B cell (primary cell): ENCODE results near the gene CDK5RAP3. TPM values are rescaled to one million over a fixed set of nuclear protein-coding genes. Genes with fewer than 3 reads are reported as not detected.

Experiments used
- ATAC-seq: fragments of 200-7000 bp; cut with Tn5 transposase; one replicate; pipeline ENCODE4 v1.10.0; 2021; ENCODE audit warnings: low read depth, mild to moderate bottlenecking, moderate number of reproducible peaks, moderate library complexity
- CTCF ChIA-PET: fragments of 350-600 bp; sonication (Branson Sonifier 250); formaldehyde crosslinking; loops from one replicate; lab custom pipeline; 2021; ENCODE audit warnings: antibody characterized with exemption, inconsistent platforms; lab: Charles Lee
- POLR2A ChIA-PET: fragments of 350-600 bp; sonication (Branson Sonifier 250); formaldehyde crosslinking; loops from one replicate; lab custom pipeline; 2021; ENCODE audit warnings: antibody characterized with exemption; lab: Charles Lee
- DNase-seq: peaks from one replicate; pipeline ENCODE4 v3.0.0; 2013
- H2AFZ ChIP-seq: 2 replicates; pipeline ENCODE4 v1.6.1; 2012; ENCODE audit warnings: mild to moderate bottlenecking, low read depth, low read length; ENCODE audit not compliant: insufficient read depth, poor library complexity, severe bottlenecking
- H3K27ac ChIP-seq, 2 donors: 1 replicate in 1 of 2; 2 replicates in 1 of 2; pipeline ENCODE4 v1.5.1; 2012 to 2013; ENCODE audit warnings: low read length in 2 of 2, mild to moderate bottlenecking in 2 of 2, moderate library complexity in 1 of 2
- H3K27me3 ChIP-seq, 4 experiments: fragments of 200-600 bp in 1 of 4; sonication (generic) in 1 of 4; replicated peaks in 1 of 4; 1 replicate in 2 of 4; 2 replicates in 2 of 4; pipeline versions ENCODE4 v1.6.1 to v1.7.0; 2013 to 2016; ENCODE audit warnings: low read length in 3 of 4, mild to moderate bottlenecking in 2 of 4, mixed read lengths in 1 of 4, moderate library complexity in 1 of 4; ENCODE audit not compliant: insufficient read depth in 4 of 4, control insufficient read depth in 3 of 4; ENCODE audit errors: control extremely low read depth in 1 of 4
- H3K36me3 ChIP-seq, 2 experiments: replicated peaks in 1 of 2; 1 replicate in 1 of 2; 2 replicates in 1 of 2; pipeline versions ENCODE4 v1.6.1 to v1.7.1; 2013; ENCODE audit warnings: low read length in 1 of 2; ENCODE audit not compliant: insufficient read depth in 2 of 2, control insufficient read depth in 1 of 2; ENCODE audit errors: control extremely low read depth in 1 of 2, extremely low read depth in 1 of 2
- H3K4me1 ChIP-seq, 2 donors: fragments of 200-600 bp in 1 of 2; sonication (generic) in 1 of 2; 1 replicate in 1 of 2; 2 replicates in 1 of 2; pipeline versions ENCODE4 v1.5.1 to v1.6.1; 2013 to 2017; ENCODE audit warnings: low read length in 2 of 2; ENCODE audit not compliant: control insufficient read depth in 2 of 2, insufficient read depth in 2 of 2
- H3K4me2 ChIP-seq: replicated peaks from 2 replicates; pipeline ENCODE3; 2012; ENCODE audit warnings: mild to moderate bottlenecking, low read depth, low read length; ENCODE audit not compliant: poor library complexity, severe bottlenecking
- H3K4me3 ChIP-seq, 5 experiments: fragments of 200-600 bp in 1 of 5; sonication (generic) in 1 of 5; 1 replicate in 3 of 5; 2 replicates in 2 of 5; pipeline versions ENCODE4 v1.5.1 to v1.7.0; 2011 to 2016; ENCODE audit warnings: low read length in 4 of 5, mild to moderate bottlenecking in 4 of 5, low read depth in 2 of 5, control low read depth in 1 of 5, moderate library complexity in 1 of 5; ENCODE audit not compliant: insufficient read depth in 1 of 5; ENCODE audit errors: control extremely low read depth in 1 of 5, extremely low read depth in 1 of 5
- H3K79me2 ChIP-seq: fragments of 200-600 bp; sonication (generic); one replicate; pipeline ENCODE4 v1.6.0; 2016; ENCODE audit warnings: low read length; ENCODE audit not compliant: control insufficient read depth, insufficient read depth
- H3K9ac ChIP-seq: fragments of 200-600 bp; sonication (generic); 2 replicates; pipeline ENCODE4 v1.6.1; 2017; ENCODE audit warnings: mild to moderate bottlenecking, low read length, moderate library complexity
- H3K9me3 ChIP-seq, 3 donors: one replicate each; pipeline versions ENCODE4 v1.6.1 to v1.7.1; 2013; ENCODE audit warnings: low read length in 2 of 3; ENCODE audit not compliant: control insufficient read depth in 2 of 3, insufficient read depth in 1 of 3; ENCODE audit errors: control extremely low read depth in 1 of 3
- H4K20me1 ChIP-seq: 2 replicates; pipeline ENCODE4 v1.6.0; 2012; ENCODE audit warnings: mild to moderate bottlenecking, low read length; ENCODE audit not compliant: insufficient read depth, control insufficient read depth, poor library complexity, severe bottlenecking
- H3K27ac Mint-ChIP-seq: one replicate; pipeline ENCODE4 v1.8.0; 2021; ENCODE audit warnings: mixed read lengths
- H3K27me3 Mint-ChIP-seq: one replicate; pipeline ENCODE4 v1.8.0; 2021; ENCODE audit warnings: mixed read lengths
- H3K4me1 Mint-ChIP-seq: one replicate; pipeline ENCODE4 v1.8.0; 2021; ENCODE audit warnings: mixed read lengths
- H3K4me3 Mint-ChIP-seq: one replicate; pipeline ENCODE4 v1.8.0; 2021; ENCODE audit warnings: mixed read lengths
- H3K9me3 Mint-ChIP-seq: one replicate; pipeline ENCODE4 v1.8.0; 2022; ENCODE audit warnings: mixed read lengths; ENCODE audit not compliant: insufficient read depth
- CTCF ChIP-seq: fragments of 200-600 bp; IDR thresholded peaks from one replicate; pipeline ENCODE4 v1.8.0; 2022; ENCODE audit warnings: antibody characterized with exemption, mild to moderate bottlenecking
- EZH2 ChIP-seq: IDR thresholded peaks from 2 replicates; pipeline ENCODE4 v1.6.1; 2012; ENCODE audit warnings: borderline replicate concordance, low read depth, mild to moderate bottlenecking, moderate library complexity, low read length; ENCODE audit not compliant: insufficient read depth, poor library complexity, severe bottlenecking
- WGBS: methylation state at CpG from one replicate; pipeline ENCODE4 v1.1.5; 2013; ENCODE audit warnings: missing lambda C conversion rate; ENCODE audit not compliant: insufficient coverage; 5-methylcytosine and 5-hydroxymethylcytosine counted together
- intact Hi-C: fragments of 100-400 bp; cut with micrococcal nuclease; formaldehyde crosslinking; loops from one replicate; pipeline ENCODE4 v1.10.0; 2022
- polyA plus RNA-seq: library from polyadenylated mRNA; depleted of rRNA; stranded (reverse); fragments of >200 nt; gene quantifications from 2 replicates; pipeline ENCODE4 v1.2.3, GENCODE V29; 2012
- total RNA-seq, 2 donors: library from RNA; stranded (reverse); fragments of 120-200 nt in 1 of 2; gene quantifications; 1 replicate in 1 of 2; 2 replicates in 1 of 2; pipeline versions ENCODE4 v1.2.3 to v1.2.4, GENCODE V29; 2013 to 2022

CDK5RAP3 gene
- total and polyA plus RNA-seq, 2 donors (not counting 1 experiment from before 2014, with no cell fraction given): 417 to 728 TPM

DNA sequence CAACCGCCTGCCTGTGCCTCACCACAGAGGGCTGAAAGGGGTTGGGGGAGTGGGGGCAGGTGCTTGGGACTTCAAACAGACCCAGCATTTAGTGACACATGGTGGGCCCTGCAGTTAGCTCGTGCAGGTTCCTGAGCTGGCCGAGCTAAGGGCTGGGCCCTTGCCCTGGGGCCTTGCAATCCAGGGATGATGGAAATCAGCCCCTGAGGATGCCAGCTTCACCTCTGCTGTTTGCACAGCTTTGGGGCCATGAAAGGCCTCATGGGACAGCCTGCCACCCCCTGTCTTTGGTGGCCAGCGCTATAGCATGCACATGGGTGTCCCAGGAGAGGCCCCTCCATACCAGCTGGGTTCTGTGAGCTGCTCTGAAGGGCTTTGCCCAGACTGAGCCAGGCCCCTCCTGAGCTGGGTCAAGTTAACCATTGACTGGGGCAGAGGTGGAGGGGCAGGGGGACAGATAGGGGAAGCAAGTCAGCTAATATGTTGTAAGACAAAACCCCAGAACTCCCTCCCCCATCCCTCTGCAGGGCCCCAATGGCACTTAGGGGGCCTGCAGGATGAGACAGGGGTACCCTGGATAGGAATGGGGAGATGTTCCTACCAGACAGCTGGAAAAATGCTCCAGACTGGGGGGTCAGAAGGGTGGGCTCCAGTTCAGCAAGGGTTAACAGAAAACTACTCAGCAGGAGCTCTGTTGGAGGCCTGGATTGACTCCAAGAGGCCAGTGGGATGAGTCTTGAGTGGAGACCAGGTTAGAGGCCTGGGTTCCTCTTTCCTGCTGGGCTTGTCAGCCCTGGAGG lies 13.9 kb upstream of the CDK5RAP3 start:
- no peak overlapping the region for H3K4me2 ChIP-seq
- Mint-ChIP-seq H3K4me1 (no peaks in the 10 kb centered on the region), H3K27me3 (no peaks in the 10 kb centered on the region), H3K4me3 (no peak overlapping the region), H3K27ac (no peak overlapping the region), H3K9me3 (no peaks in the 10 kb centered on the region)
- H3K27me3 ChIP-seq: no peaks in the 10 kb centered on the region
- 92% methylated on average over 3 of the region's 4 CpGs for WGBS
- no peaks in the 10 kb centered on the region for H3K79me2 ChIP-seq
- intact Hi-C loops: no loop called here
- no peak for TF ChIP-seq CTCF
- no peak for TF ChIP-seq EZH2
- DNase-seq: no peak
- no peaks in the 10 kb centered on the region for H3K9me3 ChIP-seq
- no peak for ATAC-seq
- H3K27ac ChIP-seq: no peak overlapping the region
- CTCF ChIA-PET: interaction anchor here (1.5 to 1.7 kb wide), 2 partner anchors 9 to 10 kb away, joined by 4 to 6 read pairs; no protein-coding TSS in a partner anchor
- H3K9ac ChIP-seq: no peak overlapping the region
- H2AFZ ChIP-seq: no peak overlapping the region
- no peaks in the 10 kb centered on the region for H3K4me1 ChIP-seq
- H3K4me3 ChIP-seq: no peak overlapping the region
- no peaks in the 10 kb centered on the region for H4K20me1 ChIP-seq
- H3K36me3 ChIP-seq: no peaks in the 10 kb centered on the region
- POLR2A ChIA-PET: interaction anchor here (1.7 kb wide), 1 partner anchor 14 kb away, joined by 4 read pairs; the partner anchor contains the start of gene CDK5RAP3
